ENCODE results near the gene RNF31.

The RNF31 gene

DNA sequence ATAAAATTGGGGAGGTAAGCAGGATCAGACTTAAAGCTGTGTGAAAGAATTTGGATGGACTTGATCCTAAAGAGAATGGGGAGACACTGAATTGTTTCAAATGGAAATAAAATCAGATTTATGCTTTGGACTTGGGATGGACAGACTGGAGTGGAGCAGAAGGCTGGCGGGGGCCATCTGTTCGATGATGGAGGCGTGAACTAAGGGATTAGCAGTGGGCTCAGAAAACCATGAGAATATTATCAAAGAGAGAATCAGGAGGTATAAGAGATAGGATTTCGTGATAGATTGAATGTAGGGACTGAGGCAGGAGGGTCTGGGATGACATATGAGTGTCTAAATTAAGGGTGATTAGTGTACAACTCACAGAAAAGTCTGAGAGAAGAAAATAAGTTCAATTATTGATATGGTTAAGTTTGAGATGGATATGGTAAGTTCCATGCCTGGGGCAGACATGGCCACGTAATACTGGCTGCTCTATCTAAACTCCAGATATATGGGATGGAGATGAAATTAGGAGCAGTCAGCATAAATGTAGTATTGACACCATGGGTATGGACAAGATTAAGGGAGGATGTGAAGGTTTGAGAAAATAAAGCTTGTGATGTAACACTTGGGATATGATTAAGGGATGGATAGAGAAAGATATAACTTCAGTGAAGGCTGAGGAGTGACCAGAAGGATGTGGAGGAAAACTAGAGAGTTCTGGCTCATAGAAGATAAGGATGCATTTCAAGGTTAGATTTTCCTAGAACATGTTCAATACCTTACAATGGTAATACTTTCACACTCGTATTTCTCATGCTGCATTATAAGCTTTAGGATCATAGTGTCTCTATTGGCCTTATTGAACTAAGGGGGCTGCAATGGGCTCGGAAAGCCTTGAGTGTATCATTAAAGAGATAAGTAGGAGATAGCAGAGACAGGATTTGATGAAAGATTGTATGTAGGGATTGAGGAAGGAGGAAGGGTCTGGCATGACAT lies 57.2 kb downstream of the RNF31 start:
- no peak for DNase-seq

- DNase-seq: no peak
Observed at GRCh38 chr14:24206260-24207103, 59.2 kb downstream of the RNF31 start.

- DNase-seq: no peak
Observed at GRCh38 chr14:24207104-24207551, 59.8 kb downstream of the RNF31 start.

- no peak for DNase-seq
Observed at GRCh38 chr14:24207625-24208024, 60.3 kb downstream of the RNF31 start.
